GM19193 (cell line): ENCODE data around the gene UBE2B.

Experiments used
- POLR2A ChIP-seq: IDR thresholded peaks from 4 replicates; pipeline ENCODE4 v1.6.1; 2011; ENCODE audit not compliant: insufficient read depth, insufficient read length; ENCODE audit errors: extremely low read depth

The UBE2B gene

DNA sequence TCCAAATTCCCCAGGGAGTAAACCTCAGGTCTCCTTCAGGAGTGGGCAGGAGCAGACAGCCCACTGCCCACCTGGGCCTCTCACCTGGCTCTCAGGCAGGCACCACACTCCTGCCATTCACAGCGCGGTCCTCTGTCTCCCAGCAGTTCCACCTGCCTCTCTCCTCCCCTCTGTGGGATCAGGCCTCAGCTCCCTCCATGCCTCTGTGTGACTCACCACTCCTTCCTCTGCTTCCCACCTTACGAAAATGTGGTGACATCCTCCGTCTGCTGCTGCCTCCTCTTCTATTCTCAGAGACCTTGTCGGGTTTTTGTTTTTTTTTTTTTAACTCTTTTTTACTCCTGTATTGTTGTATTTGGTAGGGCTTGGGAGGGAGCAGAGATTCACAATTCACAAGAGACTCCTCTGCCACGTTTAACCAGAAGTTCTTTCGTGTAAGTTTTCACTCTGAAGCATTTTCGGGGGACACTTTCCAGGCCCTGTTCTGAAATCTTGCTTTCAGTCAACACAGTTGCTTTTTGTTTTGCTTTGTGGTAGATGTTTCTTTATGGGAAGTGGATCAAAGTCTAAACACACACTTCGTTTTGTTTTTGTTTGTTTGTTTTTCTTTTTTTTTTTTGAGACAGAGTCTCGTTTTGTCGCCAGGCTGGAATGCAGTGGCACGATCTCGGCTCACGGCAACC is 61.4 kb downstream of the UBE2B start:
- no peak for TF ChIP-seq POLR2A

DNA sequence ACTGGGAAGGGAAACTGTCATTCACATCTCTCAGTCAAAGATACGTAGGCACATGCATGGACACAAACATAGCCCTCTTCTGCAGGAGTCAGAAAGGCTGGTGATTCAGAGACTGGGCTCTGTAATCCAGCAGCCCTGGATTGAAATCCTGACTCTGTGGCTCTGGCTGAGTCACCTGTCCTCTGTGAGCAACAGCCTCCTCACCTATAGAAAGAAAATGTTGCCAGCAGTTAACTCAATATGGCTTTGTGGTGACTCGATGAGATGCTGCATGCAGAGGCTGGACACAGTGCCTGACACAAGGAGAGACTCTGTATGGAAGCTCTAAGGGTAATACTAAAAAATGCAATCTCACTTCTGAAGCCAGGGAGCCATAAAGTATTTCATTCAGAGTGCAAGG is 64.2 kb downstream of the UBE2B start:
- TF ChIP-seq POLR2A: no peak

DNA sequence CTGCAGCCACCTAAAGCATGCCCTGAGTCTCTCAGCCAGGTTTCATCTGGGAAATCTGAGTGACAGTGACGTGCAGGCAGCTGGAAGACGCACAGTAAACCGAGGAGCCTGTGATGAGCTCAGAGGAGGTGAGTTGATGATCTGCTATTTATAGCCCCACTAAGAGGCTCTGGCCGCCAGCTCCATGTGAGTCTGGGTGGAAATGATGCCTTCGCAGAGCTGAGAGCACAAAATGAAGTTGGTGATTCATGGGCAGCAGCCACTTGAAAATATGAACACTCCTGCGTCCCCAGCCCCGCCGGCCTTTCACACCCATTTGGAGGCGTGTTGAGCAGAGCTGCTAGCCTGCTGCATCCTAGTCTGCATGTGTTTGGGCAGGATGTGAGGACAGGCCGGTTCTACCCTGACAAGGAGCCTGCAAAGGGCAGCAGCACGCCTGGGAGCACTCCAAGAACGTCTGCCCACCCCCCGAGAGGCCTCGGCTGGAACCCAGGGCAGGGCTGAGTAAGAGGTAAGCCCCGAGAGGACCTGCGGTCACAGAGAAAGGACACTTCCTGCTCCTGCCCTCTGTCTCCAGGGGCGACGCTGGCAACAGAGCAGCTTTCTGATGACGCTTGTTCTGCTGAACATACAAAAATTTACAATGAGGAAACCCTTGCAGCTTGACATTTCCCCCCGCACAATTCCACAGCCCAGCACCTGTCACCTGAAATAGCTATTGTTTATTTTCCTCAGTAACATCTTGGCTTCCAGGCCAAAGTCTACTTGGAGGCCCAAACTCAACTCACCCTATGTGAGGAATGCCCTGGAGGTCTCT is 65.4 kb downstream of the UBE2B start:
- TF ChIP-seq POLR2A: peak; percentile 34

DNA sequence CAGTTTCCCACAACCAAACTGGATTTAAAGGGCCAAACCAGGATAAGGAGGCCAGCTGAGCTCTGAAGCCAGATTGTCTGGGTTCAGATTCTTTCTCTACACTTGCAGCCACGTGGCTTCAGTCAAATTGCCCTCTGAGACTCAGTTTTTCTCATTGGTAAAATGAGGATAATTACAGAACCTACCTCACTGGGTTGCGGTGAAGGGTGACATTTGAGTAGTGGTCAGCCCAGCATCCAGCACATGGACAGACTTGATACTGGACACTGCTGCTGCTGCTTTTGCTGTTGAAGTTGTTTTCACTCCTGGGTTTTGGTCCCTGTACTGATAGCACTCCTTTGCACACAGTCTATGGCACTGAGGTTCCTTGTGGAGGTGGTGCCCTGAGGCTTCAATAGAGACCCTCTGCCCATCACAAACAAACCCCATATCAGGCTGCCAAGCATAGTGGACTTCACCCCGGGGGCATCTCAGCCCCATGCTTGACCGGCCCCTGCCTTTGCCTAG is 66.0 kb downstream of the UBE2B start:
- peak; percentile 46 for TF ChIP-seq POLR2A

DNA sequence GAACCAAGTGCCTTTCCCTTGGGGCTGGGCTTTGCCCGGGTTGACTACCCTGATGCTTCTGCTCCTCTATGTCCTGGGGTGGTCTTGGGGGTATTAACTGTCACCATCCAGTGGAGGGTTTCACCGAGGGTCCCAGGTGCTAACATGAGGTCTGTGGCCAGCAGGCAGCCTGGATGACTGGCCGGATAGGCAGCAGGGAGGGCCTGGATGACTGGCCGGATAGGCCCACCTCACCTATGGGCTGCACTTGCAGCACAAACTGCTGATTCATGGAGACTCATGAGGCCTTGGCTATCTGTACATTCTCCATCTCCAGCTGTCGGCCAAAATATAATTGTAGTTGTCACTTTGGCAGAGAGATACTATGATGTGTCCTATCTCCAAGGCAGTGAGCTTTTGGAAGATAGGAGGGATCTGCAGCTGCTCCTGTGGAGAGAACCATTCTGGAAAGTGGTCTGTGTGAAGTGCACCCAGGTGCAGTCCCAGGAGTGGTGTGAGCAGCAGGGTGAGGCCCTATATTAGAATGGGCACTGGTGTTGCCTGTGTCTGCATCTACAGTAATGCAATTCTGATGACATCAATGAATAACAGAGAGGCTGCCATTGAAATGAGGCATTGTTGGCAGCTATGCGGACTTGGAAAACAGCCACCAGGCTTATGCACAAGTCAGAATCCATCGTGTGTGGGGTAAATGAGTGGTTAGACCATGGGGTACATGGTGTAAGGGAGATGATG is 66.6 kb downstream of the UBE2B start:
- TF ChIP-seq POLR2A: no peak

DNA sequence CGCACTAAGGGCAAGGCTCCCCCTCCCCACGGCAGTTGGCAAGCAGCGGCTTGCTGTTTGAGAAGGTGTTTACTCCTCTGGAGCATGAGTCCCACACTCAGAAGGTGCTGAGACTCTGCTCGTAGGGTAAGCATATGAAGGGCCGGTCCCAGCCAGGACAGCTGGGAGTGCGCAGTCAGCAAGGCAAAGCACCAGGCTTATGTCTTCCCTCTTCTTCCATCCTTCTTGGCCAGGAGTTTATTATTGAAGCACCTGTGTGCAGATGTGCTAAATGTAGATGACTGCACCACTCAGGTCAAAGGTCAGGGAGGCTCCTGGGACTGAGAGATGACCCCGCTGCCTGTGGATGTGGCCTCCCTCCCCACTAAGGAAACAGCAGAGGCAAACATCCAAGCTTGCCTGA is 67.4 kb downstream of the UBE2B start:
- no peak for TF ChIP-seq POLR2A

DNA sequence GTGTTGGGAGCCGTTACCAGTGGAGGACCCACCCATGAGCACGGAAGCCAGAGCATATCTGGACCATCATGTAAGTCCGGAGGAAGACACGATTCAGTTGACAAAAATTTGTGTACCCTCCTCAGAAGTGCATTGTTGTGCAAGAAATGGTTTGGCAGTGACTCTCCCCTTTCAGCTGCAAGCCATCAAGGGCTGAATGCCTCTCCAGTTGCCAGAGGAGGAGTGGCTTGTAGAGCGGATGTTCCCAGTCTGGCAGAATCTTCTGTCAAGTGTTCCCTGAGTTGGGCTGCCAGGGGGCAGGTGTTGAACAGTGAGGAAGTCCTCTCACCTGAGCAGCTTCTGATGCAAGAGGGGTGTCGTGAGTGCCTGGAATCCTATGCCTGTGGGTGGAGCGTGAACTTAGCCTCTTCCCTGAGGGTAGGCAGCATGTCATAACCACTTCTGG is 67.9 kb downstream of the UBE2B start:
- TF ChIP-seq POLR2A: no peak

DNA sequence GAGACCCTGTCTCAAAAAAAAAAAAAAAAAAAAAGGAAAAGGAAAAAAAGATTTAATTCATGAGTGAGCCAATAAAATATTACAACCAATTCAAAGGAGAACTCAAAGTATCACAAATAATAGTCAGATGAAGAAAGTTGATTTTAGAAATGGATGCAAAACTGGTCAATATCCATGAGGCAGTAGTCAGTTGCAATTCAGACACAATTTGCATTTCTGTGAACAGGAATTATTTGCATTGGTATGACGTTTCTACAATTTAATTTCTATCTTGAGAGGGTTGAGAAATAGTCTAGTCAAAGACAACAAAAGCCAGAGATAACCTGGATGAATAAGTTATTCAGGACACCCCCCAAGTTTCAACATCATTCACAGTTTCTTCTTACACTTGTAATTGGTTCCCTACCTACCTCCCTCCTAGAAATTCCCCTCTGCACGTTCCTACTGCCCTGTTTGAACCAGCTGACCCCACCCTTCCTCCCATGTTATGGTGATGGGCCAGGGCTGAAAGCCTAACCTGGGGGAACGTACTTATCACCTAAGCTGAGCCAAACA is 68.9 kb downstream of the UBE2B start:
- no peak for TF ChIP-seq POLR2A
